Stimulated activated CD4-positive, alpha-beta T cell treated with anti-CD3 and anti-CD28 coated beads, Interleukin-1b, Interleukin-23, amount 100 ng/mL, for 24 hours (primary cell): Measurements from ENCODE around the gene CREM.
"Not testable (repeated sequence)": the region's sequence is repeated elsewhere in the genome, so short reads cannot be mapped to it uniquely, and the experiment has no call there.

Source experiments
- DNase-seq, 4 experiments: peaks; one replicate each; pipeline ENCODE4 v3.0.0-alpha.2; 2020; ENCODE audit warnings: low read depth in 4 of 4, low spot score in 1 of 4

Gene CREM

GRCh38 chr10:35192645-35193249, 66.1 kb downstream of the CREM start:
- DNase-seq = no peak

- no peak for DNase-seq
These were observed 67.8 kb downstream of the CREM start for GRCh38 chr10:35194471-35194870.

GRCh38 chr10:35194906-35195305, 68.3 kb downstream of the CREM start:
- DNase-seq = no peak

GRCh38 chr10:35195361-35196306, 69.0 kb downstream of the CREM start:
- peak; percentile 39 to 63 (median 46) for DNase-seq

GRCh38 chr10:35200487-35200886, 73.8 kb downstream of the CREM start:
- DNase-seq = no peak

GRCh38 chr10:35201234-35201633, 74.6 kb downstream of the CREM start:
- DNase-seq = no peak

- DNase-seq = no peak
These were observed 75.4 kb downstream of the CREM start for GRCh38 chr10:35202050-35202449.

GRCh38 chr10:35203745-35204144, 77.1 kb downstream of the CREM start:
- DNase-seq = no peak

GRCh38 chr10:35204650-35205319, 78.1 kb downstream of the CREM start:
- DNase-seq = no peak

GRCh38 chr10:35206274-35206673, 79.6 kb downstream of the CREM start:
- DNase-seq = no peak

GRCh38 chr10:35208536-35208935, 81.9 kb downstream of the CREM start:
- no peak for DNase-seq

- no peak for DNase-seq
These were observed 82.4 kb downstream of the CREM start for GRCh38 chr10:35208949-35209613.

- no peak for DNase-seq
These were observed 84.3 kb downstream of the CREM start for GRCh38 chr10:35210961-35211360.

GRCh38 chr10:35211390-35211789, 84.7 kb downstream of the CREM start:
- no peak for DNase-seq

GRCh38 chr10:35212856-35213255, 86.2 kb downstream of the CREM start:
- DNase-seq = no peak

- no peak for DNase-seq
These were observed 87.1 kb downstream of the CREM start for GRCh38 chr10:35213699-35214098.

- no peak for DNase-seq
These were observed 88.0 kb downstream of the CREM start for GRCh38 chr10:35214607-35215020.

GRCh38 chr10:35215107-35215506, 88.5 kb downstream of the CREM start:
- no peak for DNase-seq

GRCh38 chr10:35216303-35216905, 89.8 kb downstream of the CREM start:
- no peak for DNase-seq

- not testable (repeated sequence) for DNase-seq
These were observed 90.3 kb downstream of the CREM start for GRCh38 chr10:35216956-35217355.

GRCh38 chr10:35217455-35217854, 90.8 kb downstream of the CREM start:
- no peak for DNase-seq
